ENCODE results near the gene TOR4A. TPM values are rescaled to one million over a fixed set of nuclear protein-coding genes. Genes with fewer than 3 reads are reported as not detected.

The TOR4A gene
- total and polyA plus RNA-seq, 3 donors from 2014 or later = 2.1 to 4.5 (median 3.4) TPM

- Histone ChIP-seq H3K9me3 (no peaks in the 10 kb centered on the region), H3K27ac (no peak overlapping the region), H3K4me1 (peaks cover 31% of the 10 kb centered on the region), H3K4me3 (no peak overlapping the region), H3K36me3 (ENCODE audit: low read depth, missing control alignments) (no peaks in the 10 kb centered on the region), H3K27me3 (no peaks in the 10 kb centered on the region)
- 86 to 97% methylated on average over 5 to 15 of the region's 15 CpGs for WGBS, 2 donors
- no peak for TF ChIP-seq POLR2A (IDR thresholded peaks at IDR 0.05)
- TF ChIP-seq CTCF (IDR thresholded peaks at IDR 0.05) = no peak
- intact Hi-C loops (cut with DNase I; ENCODE audit: low total_unique reads) = loop anchor here (10.0 kb wide), 1 partner anchor 95 kb away; no protein-coding TSS in a partner anchor
- DNase-seq = no peak
These were observed 32.1 kb downstream of the TOR4A start for GRCh38 chr9:137309368-137310188.

- H3K4me1 ChIP-seq = peaks cover 27% of the 10 kb centered on the region
- no peaks in the 10 kb centered on the region for H3K9me3 ChIP-seq
- TF ChIP-seq CTCF (IDR thresholded peaks at IDR 0.05) = no peak
- no peak for TF ChIP-seq POLR2A (IDR thresholded peaks at IDR 0.05)
- no peaks in the 10 kb centered on the region for H3K27me3 ChIP-seq
- WGBS, 2 donors = 84 to 89% methylated on average over 8 to 20 of the region's 20 CpGs
- intact Hi-C loops (cut with DNase I; ENCODE audit: low total_unique reads) = loop anchor here (10.0 kb wide), 1 partner anchor 94 kb away; no protein-coding TSS in a partner anchor
- no peak overlapping the region for H3K4me3 ChIP-seq
- no peak overlapping the region for H3K27ac ChIP-seq
- no peak for DNase-seq
- no peaks in the 10 kb centered on the region for H3K36me3 ChIP-seq (ENCODE audit: low read depth, missing control alignments)
These were observed 32.9 kb downstream of the TOR4A start for GRCh38 chr9:137310189-137311052.

- DNase-seq = no peak
- 74 to 85% methylated on average over 13 to 14 of the region's 27 CpGs for WGBS, 2 donors
- H3K27ac ChIP-seq = no peak overlapping the region
These were observed 33.9 kb downstream of the TOR4A start for GRCh38 chr9:137311171-137311985.

More at GRCh38 chr9:137311171-137311985, 33.9 kb downstream of the TOR4A start:
- H3K36me3 ChIP-seq (ENCODE audit: low read depth, missing control alignments) = no peaks in the 10 kb centered on the region
- no peak overlapping the region for H3K4me3 ChIP-seq
- peaks cover 24% of the 10 kb centered on the region for H3K4me1 ChIP-seq
- no peaks in the 10 kb centered on the region for H3K9me3 ChIP-seq
- TF ChIP-seq CTCF (IDR thresholded peaks at IDR 0.05) (no peak), POLR2A (IDR thresholded peaks at IDR 0.05) (no peak)
- intact Hi-C loops (cut with DNase I; ENCODE audit: low total_unique reads) = loop anchor here (10.0 kb wide), 1 partner anchor 93 kb away; no protein-coding TSS in a partner anchor
- H3K27me3 ChIP-seq = no peaks in the 10 kb centered on the region
